H1 (cell line): Measurements from ENCODE around the gene ETS1. TPM values are rescaled to one million over a fixed set of nuclear protein-coding genes. Genes with fewer than 3 reads are reported as not detected.

Experiments used
- CTCF ChIA-PET: fragments of 300-600 bp; sonication (Branson Sonifier 250); formaldehyde crosslinking; loops from one replicate; lab custom pipeline; 2021; ENCODE audit not compliant: partially characterized antibody; lab: Charles Lee
- POLR2A ChIA-PET: fragments of 300-600 bp; sonication (Branson Sonifier 250); formaldehyde crosslinking; loops from one replicate; lab custom pipeline; 2021; ENCODE audit warnings: inconsistent platforms; ENCODE audit not compliant: partially characterized antibody; lab: Charles Lee
- DNase-seq, 2 experiments: peaks; one replicate each; pipeline versions ENCODE4 v3.0.0 to v3.0.0-alpha.2; 2010 to 2022; ENCODE audit warnings: low spot score in 2 of 2, low read depth in 1 of 2, mixed read lengths in 1 of 2
- FAIRE-seq: peaks from 2 replicates; lab custom pipeline; 2011; peaks lifted over from hg19 to GRCh38; lab: Jason Lieb, UNC
- H2AFZ ChIP-seq: 2 replicates; pipeline ENCODE4 v1.8.1; 2012; ENCODE audit warnings: low read length, inconsistent platforms
- H2AK5ac ChIP-seq: 2 replicates; pipeline ENCODE4 v1.6.1; 2013; ENCODE audit warnings: low read depth, low read length
- H2BK120ac ChIP-seq: replicated peaks from 2 replicates; pipeline ENCODE3; 2013; ENCODE audit warnings: low read depth, low read length, inconsistent platforms
- H2BK12ac ChIP-seq: 2 replicates; pipeline ENCODE4 v1.6.1; 2013; ENCODE audit warnings: low read depth, low read length
- H2BK15ac ChIP-seq: 2 replicates; pipeline ENCODE4 v1.6.1; 2013; ENCODE audit warnings: low read length
- H2BK20ac ChIP-seq: 2 replicates; pipeline ENCODE4 v1.6.1; 2013; ENCODE audit warnings: low read length
- H2BK5ac ChIP-seq: 2 replicates; pipeline ENCODE4 v1.6.1; 2013; ENCODE audit warnings: low read depth, low read length
- H3K14ac ChIP-seq: 2 replicates; pipeline ENCODE4 v1.6.1; 2013; ENCODE audit warnings: inconsistent platforms; ENCODE audit not compliant: insufficient read length
- H3K18ac ChIP-seq: 2 replicates; pipeline ENCODE4 v1.6.1; 2013; ENCODE audit warnings: low read length; ENCODE audit errors: extremely low read depth
- H3K23ac ChIP-seq: 2 replicates; pipeline ENCODE4 v1.6.1; 2013; ENCODE audit warnings: inconsistent platforms; ENCODE audit not compliant: insufficient read length
- H3K23me2 ChIP-seq: 2 replicates; pipeline ENCODE4 v1.6.1; 2013; ENCODE audit warnings: low read depth, low read length
- H3K27ac ChIP-seq: 2 replicates; pipeline ENCODE4 v1.6.1; 2011; ENCODE audit warnings: low read depth, low read length, inconsistent platforms
- H3K27me3 ChIP-seq, 4 experiments: replicated peaks in 1 of 4; 1 replicate in 1 of 4; 2 replicates in 3 of 4; pipeline versions ENCODE4 v1.6.1 to v1.8.1; 2011 to 2013; ENCODE audit warnings: low read length in 3 of 4, mild to moderate bottlenecking in 3 of 4, inconsistent platforms in 2 of 4, mixed read lengths in 2 of 4, moderate library complexity in 1 of 4; ENCODE audit not compliant: control insufficient read depth in 3 of 4, insufficient read depth in 3 of 4; ENCODE audit errors: extremely low read depth in 1 of 4
- H3K36me3 ChIP-seq, 4 experiments: 2 replicates each; pipeline versions ENCODE4 v1.6.1 to v1.8.1; 2011 to 2013; ENCODE audit warnings: mild to moderate bottlenecking in 4 of 4, low read length in 3 of 4, moderate library complexity in 2 of 4, control low read depth in 1 of 4, inconsistent platforms in 1 of 4; ENCODE audit not compliant: insufficient read depth in 4 of 4, control insufficient read depth in 2 of 4
- H3K4ac ChIP-seq: replicated peaks from 2 replicates; pipeline ENCODE3; 2013; ENCODE audit warnings: low read length, low read depth, mixed read lengths, inconsistent platforms; ENCODE audit not compliant: insufficient read length
- H3K4me1 ChIP-seq, 4 experiments: replicated peaks in 1 of 4; 1 replicate in 1 of 4; 2 replicates in 3 of 4; pipeline versions ENCODE4 v1.6.1 to v1.8.1; 2011 to 2013; ENCODE audit warnings: low read length in 3 of 4, inconsistent platforms in 2 of 4, mixed read lengths in 1 of 4; ENCODE audit not compliant: insufficient read depth in 4 of 4, control insufficient read depth in 3 of 4
- H3K4me2 ChIP-seq, 2 experiments: 2 replicates each; pipeline versions ENCODE4 v1.6.1 to v1.8.1; 2011 to 2013; ENCODE audit warnings: low read depth in 2 of 2, low read length in 2 of 2, control low read depth in 1 of 2, inconsistent platforms in 1 of 2, mild to moderate bottlenecking in 1 of 2; ENCODE audit not compliant: insufficient read depth in 1 of 2
- H3K4me3 ChIP-seq, 4 experiments: fragments of 200-600, 300-600 bp in 1 of 4; sonication (generic), shearing (Covaris generic), sonication (Bioruptor Twin) in 1 of 4; 2 replicates each; pipeline versions ENCODE4 v1.5.1 to v1.8.1; 2011 to 2016; ENCODE audit warnings: low read length in 4 of 4, low read depth in 3 of 4, control low read depth in 2 of 4, inconsistent platforms in 2 of 4, mild to moderate bottlenecking in 2 of 4, mixed read lengths in 1 of 4, moderate library complexity in 1 of 4; ENCODE audit not compliant: insufficient read depth in 2 of 4; ENCODE audit errors: extremely low read depth in 1 of 4
- H3K56ac ChIP-seq: replicated peaks from 2 replicates; pipeline ENCODE3; 2013; ENCODE audit warnings: low read depth, mild to moderate bottlenecking, mixed read lengths, low read length, inconsistent platforms; ENCODE audit not compliant: insufficient read length
- H3K79me1 ChIP-seq: 2 replicates; pipeline ENCODE4 v1.6.1; 2013; ENCODE audit warnings: low read depth, low read length, control low read depth
- H3K79me2 ChIP-seq, 2 experiments: 2 replicates each; pipeline versions ENCODE4 v1.6.1 to v1.8.1; 2012 to 2013; ENCODE audit warnings: low read length in 2 of 2, mild to moderate bottlenecking in 2 of 2, inconsistent platforms in 1 of 2; ENCODE audit not compliant: insufficient read depth in 2 of 2, control insufficient read depth in 1 of 2
- H3K9ac ChIP-seq, 4 experiments: replicated peaks in 1 of 4; 1 replicate in 1 of 4; 2 replicates in 3 of 4; pipeline versions ENCODE4 v1.6.1 to v1.8.1; 2011 to 2013; ENCODE audit warnings: low read depth in 3 of 4, low read length in 3 of 4, control low read depth in 2 of 4, mild to moderate bottlenecking in 2 of 4, moderate library complexity in 2 of 4, inconsistent platforms in 1 of 4; ENCODE audit errors: extremely low read depth in 1 of 4
- H3K9me3 ChIP-seq, 2 experiments: 2 replicates each; pipeline versions ENCODE4 v1.6.1 to v1.8.1; 2012 to 2013; ENCODE audit warnings: mild to moderate bottlenecking in 2 of 2, moderate library complexity in 2 of 2, control low read depth in 1 of 2, inconsistent platforms in 1 of 2, low read depth in 1 of 2, low read length in 1 of 2, mixed read lengths in 1 of 2; ENCODE audit not compliant: insufficient read depth in 2 of 2
- H4K20me1 ChIP-seq, 2 experiments: replicated peaks in 1 of 2; 2 replicates each; pipeline versions ENCODE3 to v1.8.1; 2011 to 2013; ENCODE audit warnings: inconsistent platforms in 2 of 2, low read length in 2 of 2, mild to moderate bottlenecking in 1 of 2; ENCODE audit not compliant: insufficient read depth in 2 of 2, control insufficient read depth in 1 of 2
- H4K5ac ChIP-seq: 2 replicates; pipeline ENCODE4 v1.6.1; 2013; ENCODE audit warnings: low read length, low read depth, mixed read lengths, inconsistent platforms; ENCODE audit not compliant: insufficient read length
- H4K8ac ChIP-seq: 2 replicates; pipeline ENCODE4 v1.8.0; 2013; ENCODE audit warnings: mild to moderate bottlenecking, moderate library complexity, low read length, inconsistent platforms; ENCODE audit not compliant: insufficient read depth; ENCODE audit errors: extremely low read depth
- H4K91ac ChIP-seq: replicated peaks from 2 replicates; pipeline ENCODE3; 2013; ENCODE audit warnings: low read length, mixed read lengths, inconsistent platforms; ENCODE audit not compliant: insufficient read length
- ATF3 ChIP-seq: IDR thresholded peaks from 2 replicates; pipeline ENCODE4 v1.6.1; 2011; ENCODE audit warnings: low read depth, mild to moderate bottlenecking, low read length; ENCODE audit not compliant: insufficient read depth
- BCL11A ChIP-seq, 2 experiments: IDR thresholded peaks; one replicate each; pipeline ENCODE4 v1.6.1; 2011; ENCODE audit warnings: low read depth in 2 of 2, low read length in 2 of 2, mild to moderate bottlenecking in 2 of 2
- EZH2 ChIP-seq: fragments of 200-600 bp; sonication (generic); IDR thresholded peaks from 2 replicates; pipeline ENCODE4 v1.7.1; 2012; ENCODE audit warnings: low read depth, mild to moderate bottlenecking, moderate library complexity, low read length, inconsistent platforms; ENCODE audit not compliant: severe bottlenecking
- FOSL1 ChIP-seq: IDR thresholded peaks from 2 replicates; pipeline ENCODE4 v1.6.1; 2011; ENCODE audit warnings: mild to moderate bottlenecking, low read depth, low read length, moderate library complexity; ENCODE audit not compliant: insufficient read depth
- HDAC2 ChIP-seq, 2 experiments: fragments of 300-600 bp in 1 of 2; sonication (generic) in 1 of 2; IDR thresholded peaks; 2 replicates each; pipeline ENCODE4 v1.6.1; 2011 to 2012; ENCODE audit warnings: low read depth in 2 of 2, low read length in 2 of 2, mild to moderate bottlenecking in 2 of 2, moderate library complexity in 2 of 2, borderline replicate concordance in 1 of 2, inconsistent platforms in 1 of 2
- KDM1A ChIP-seq: fragments of 200-600, 300-600 bp; sonication (generic); IDR thresholded peaks from 2 replicates; pipeline ENCODE4 v1.7.1; 2016; ENCODE audit warnings: mild to moderate bottlenecking, low read length, borderline replicate concordance
- KDM5A ChIP-seq: fragments of 200-600 bp; IDR thresholded peaks from 2 replicates; pipeline ENCODE4 v1.7.1; 2012; ENCODE audit warnings: mild to moderate bottlenecking, low read length, inconsistent platforms, mixed read lengths
- POLR2AphosphoS5 ChIP-seq: IDR thresholded peaks from 2 replicates; pipeline ENCODE4 v1.6.1; 2011; ENCODE audit warnings: low read depth, low read length
- RBBP5 ChIP-seq: IDR thresholded peaks from 2 replicates; pipeline ENCODE4 v1.7.1; 2012; ENCODE audit warnings: low read depth, mild to moderate bottlenecking, inconsistent platforms, low read length, moderate library complexity, borderline replicate concordance
- RNF2 ChIP-seq: fragments of 200-900, 300-1000 bp; sonication (generic); IDR thresholded peaks from 2 replicates; pipeline ENCODE4 v1.7.1; 2016; ENCODE audit warnings: borderline replicate concordance, low read depth, mild to moderate bottlenecking, antibody characterized with exemption, low read length; ENCODE audit not compliant: poor library complexity, severe bottlenecking; ENCODE audit errors: missing control alignments
- SP4 ChIP-seq: IDR thresholded peaks from 2 replicates; pipeline ENCODE4 v1.6.1; 2012; ENCODE audit warnings: low read length, inconsistent platforms
- ZNF274 ChIP-seq: IDR thresholded peaks from 2 replicates; pipeline ENCODE4 v1.7.0; 2012; ENCODE audit warnings: low read length, borderline replicate concordance; ENCODE audit errors: extremely low read depth
- WGBS, 2 experiments: shearing (Covaris generic) in 1 of 2; methylation state at CpG; one replicate each; pipeline versions ENCODE4 v1.1.6 to v1.1.7; 2013 to 2015; ENCODE audit warnings: low lambda C conversion rate in 2 of 2, mixed read lengths in 2 of 2, inconsistent platforms in 1 of 2, low coverage in 1 of 2, missing lambda C conversion rate in 1 of 2; ENCODE audit not compliant: insufficient replicate concordance in 2 of 2, insufficient coverage in 1 of 2, insufficient read length in 1 of 2; ENCODE audit errors: extremely low coverage in 1 of 2, missing lambda C conversion rate in 1 of 2; 5-methylcytosine and 5-hydroxymethylcytosine counted together
- polyA plus RNA-seq, 7 experiments: library from polyadenylated mRNA; depleted of rRNA in 3 of 7; stranded (reverse) in 5 of 7; unstranded in 2 of 7; fragments of >200 nt in 5 of 7; fragments of 200-250 nt in 2 of 7; gene quantifications; 1 replicate in 5 of 7; 2 replicates in 1 of 7; 4 replicates in 1 of 7; pipeline versions ENCODE4 v1.2.1 to v1.2.3, GENCODE V29; 2011 to 2013; ENCODE audit warnings: missing spikeins in 2 of 7, mixed read lengths in 2 of 7
- total RNA-seq: library from RNA; stranded (reverse); fragmentation: NEBNext Ultra II Directional; extraction: Animal tissue kit (Norgen Biotek cat#: 25700); gene quantifications from 2 replicates; pipeline ENCODE4 v1.2.1, GENCODE V29; 2021

The ETS1 gene
- total and polyA plus RNA-seq, 2 of the 8 experiments (the other 6 are each of a cell fraction or from before 2014, with no cell fraction given): 10.0 to 35.3 TPM

- FAIRE-seq (no peak), DNase-seq (no peak)
- Histone ChIP-seq H2AFZ (no peak overlapping the region), H3K4me2 (no peak overlapping the region), H3K18ac (no peak overlapping the region), H3K27me3 (peaks cover 17 to 73% (median 61%) of the 10 kb centered on the region in 4 experiments), H4K5ac (no peak overlapping the region), H3K4me1 (peaks cover 7 to 16% (median 10%) of the 10 kb centered on the region in 4 experiments; a peak in 6 of 7 replicates), H3K14ac (no peak overlapping the region), H3K4ac (no peak overlapping the region), H2BK120ac (no peak overlapping the region), H3K36me3 (no peaks in the 10 kb centered on the region; a peak in 1 of 8 replicates), H3K23ac (no peak overlapping the region), H3K4me3 (no peak overlapping the region), H2BK20ac (no peak overlapping the region), H3K23me2 (peaks cover 2% of the 10 kb centered on the region; the same call in 1 of the 2 replicates), H2BK15ac (no peak overlapping the region), H3K79me2 (no peaks in the 10 kb centered on the region), H2BK12ac (no peak overlapping the region), H4K8ac (no peak overlapping the region), H3K56ac (no peak overlapping the region), H3K79me1 (no peaks in the 10 kb centered on the region), H4K91ac (no peak overlapping the region), H3K9me3 (no peaks in the 10 kb centered on the region), H2BK5ac (no peak overlapping the region), H3K27ac (no peak overlapping the region), H2AK5ac (no peak overlapping the region), H4K20me1 (peaks cover 8 to 22% of the 10 kb centered on the region in 2 experiments), H3K9ac (no peak overlapping the region)
- 51% methylated on average over 4 of the region's 4 CpGs; no CpG with 5 or more reads in 1 of the 2 experiments for WGBS, 2 experiments
- POLR2A ChIA-PET: no interaction called here
- CTCF ChIA-PET: interaction anchor here (1.0 to 2.2 kb wide), 3 partner anchors 45 to 144 kb away, joined by 4 to 11 read pairs (median 4); no protein-coding TSS in a partner anchor
- TF ChIP-seq ATF3: no peak
- no peak for TF ChIP-seq HDAC2 (IDR thresholded peaks at IDR 0.05; ENCODE audit: borderline replicate concordance in 1 of 2, low read depth in 2 of 2, low read length in 2 of 2)
- TF ChIP-seq KDM1A: no peak
- no peak for TF ChIP-seq KDM5A
- no peak for TF ChIP-seq EZH2
- no peak for TF ChIP-seq RNF2
- no peak for TF ChIP-seq BCL11A (IDR thresholded peaks at IDR 0.05; ENCODE audit: low read depth in 2 of 2, low read length in 2 of 2)
- TF ChIP-seq ZNF274: no peak
- TF ChIP-seq POLR2AphosphoS5: no peak
- TF ChIP-seq FOSL1: no peak
- no peak for TF ChIP-seq RBBP5
- no peak for TF ChIP-seq SP4
These were observed 36.3 kb downstream of the ETS1 start for GRCh38 chr11:128551058-128551457.
